ENCODE data around the gene MFAP4.

MFAP4 gene

DNA sequence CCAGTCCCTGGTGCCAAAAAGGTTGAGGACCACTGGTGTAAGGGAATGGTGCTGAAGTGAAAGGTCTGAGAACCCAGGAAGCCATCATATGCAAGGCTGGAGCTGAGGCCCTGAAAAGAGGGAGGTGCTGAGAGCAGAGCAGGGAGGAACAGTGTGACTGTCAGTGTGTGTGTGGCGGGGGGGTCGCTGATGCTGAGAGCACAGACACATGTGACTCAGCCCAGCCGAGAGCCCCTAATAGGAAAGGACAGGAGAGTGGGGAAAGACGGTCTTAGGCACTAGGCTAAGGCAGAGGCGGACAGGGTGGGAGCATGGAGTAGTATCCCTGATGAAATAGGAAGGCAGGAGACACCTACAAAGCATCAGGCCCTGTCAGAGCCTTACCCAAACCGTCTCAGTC lies 25.7 kb downstream of the MFAP4 start:
- no peak for DNase-seq (ENCODE audit: low spot score)
- ChIA-PET POLR2A (ENCODE audit: low non-redundant PET) (no interaction called here), CTCF (interaction anchor here (0.6 kb wide), 1 partner anchor 86 kb away, joined by 3 read pairs; no protein-coding TSS in a partner anchor)
- TF ChIP-seq, protein P1, sequence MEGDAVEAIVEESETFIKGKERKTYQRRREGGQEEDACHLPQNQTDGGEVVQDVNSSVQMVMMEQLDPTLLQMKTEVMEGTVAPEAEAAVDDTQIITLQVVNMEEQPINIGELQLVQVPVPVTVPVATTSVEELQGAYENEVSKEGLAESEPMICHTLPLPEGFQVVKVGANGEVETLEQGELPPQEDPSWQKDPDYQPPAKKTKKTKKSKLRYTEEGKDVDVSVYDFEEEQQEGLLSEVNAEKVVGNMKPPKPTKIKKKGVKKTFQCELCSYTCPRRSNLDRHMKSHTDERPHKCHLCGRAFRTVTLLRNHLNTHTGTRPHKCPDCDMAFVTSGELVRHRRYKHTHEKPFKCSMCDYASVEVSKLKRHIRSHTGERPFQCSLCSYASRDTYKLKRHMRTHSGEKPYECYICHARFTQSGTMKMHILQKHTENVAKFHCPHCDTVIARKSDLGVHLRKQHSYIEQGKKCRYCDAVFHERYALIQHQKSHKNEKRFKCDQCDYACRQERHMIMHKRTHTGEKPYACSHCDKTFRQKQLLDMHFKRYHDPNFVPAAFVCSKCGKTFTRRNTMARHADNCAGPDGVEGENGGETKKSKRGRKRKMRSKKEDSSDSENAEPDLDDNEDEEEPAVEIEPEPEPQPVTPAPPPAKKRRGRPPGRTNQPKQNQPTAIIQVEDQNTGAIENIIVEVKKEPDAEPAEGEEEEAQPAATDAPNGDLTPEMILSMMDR (conservative IDR thresholded peaks at IDR 0.05; ENCODE audit: low read depth): no peak
- peak overlapping the region; percentile 89 for H3K27ac ChIP-seq

DNA sequence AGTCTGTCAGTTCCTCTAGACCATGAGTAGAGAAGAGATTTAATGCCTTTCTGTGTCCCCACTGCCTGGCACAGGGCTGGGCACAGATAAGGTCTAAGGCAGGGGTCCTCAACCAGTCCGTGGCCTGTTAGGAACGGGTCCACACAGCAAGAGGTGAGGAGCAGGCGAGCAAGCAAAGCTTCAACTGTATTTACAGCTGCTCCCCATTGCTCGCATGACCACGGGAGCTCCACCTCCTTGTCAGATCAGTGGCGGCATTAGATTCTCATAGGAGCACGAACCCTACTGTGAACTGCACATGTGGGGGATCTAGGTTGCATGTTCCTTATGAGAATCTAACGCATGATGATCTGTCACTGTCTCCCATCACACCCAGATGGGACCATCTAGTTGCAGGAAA lies 26.2 kb downstream of the MFAP4 start:
- TF ChIP-seq, protein P1 (conservative IDR thresholded peaks at IDR 0.05; ENCODE audit: low read depth): no peak
- ChIA-PET POLR2A (ENCODE audit: low non-redundant PET) (no interaction called here), CTCF (interaction anchor here (0.6 kb wide), 1 partner anchor 86 kb away, joined by 3 read pairs; no protein-coding TSS in a partner anchor)
- H3K27ac ChIP-seq: peak overlapping the region; percentile 2; the same call in 1 of the 2 replicates
- no peak for DNase-seq (ENCODE audit: low spot score)

DNA sequence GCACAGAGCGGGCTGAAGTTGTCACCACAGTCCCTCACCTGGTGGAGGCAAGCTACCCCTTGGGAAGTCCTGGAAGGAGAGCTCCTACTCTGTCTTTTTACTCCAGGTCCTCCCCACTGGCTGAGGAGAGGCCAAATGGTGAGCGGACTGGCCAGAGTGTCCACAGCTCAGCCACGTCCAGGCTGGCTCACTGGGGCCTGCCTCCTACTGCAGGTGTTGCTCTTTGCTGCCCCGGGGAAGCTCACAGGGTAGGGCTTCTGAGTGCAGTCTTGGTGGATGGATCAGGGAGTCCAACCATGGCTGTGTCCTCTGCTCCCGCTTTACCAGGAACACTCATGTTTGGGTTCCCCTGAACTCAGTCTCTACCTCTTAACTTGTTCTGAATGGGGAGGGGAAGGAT lies 27.1 kb downstream of the MFAP4 start:
- peak overlapping the region; percentile 2; the same call in 1 of the 2 replicates for H3K27ac ChIP-seq
- TF ChIP-seq, protein P1 (conservative IDR thresholded peaks at IDR 0.05; ENCODE audit: low read depth): no peak
- DNase-seq (ENCODE audit: low spot score): no peak
- CTCF ChIA-PET: interaction anchor here (0.6 kb wide), 1 partner anchor 131 kb away, joined by 3 read pairs; no protein-coding TSS in a partner anchor
- POLR2A ChIA-PET (ENCODE audit: low non-redundant PET): no interaction called here

DNA sequence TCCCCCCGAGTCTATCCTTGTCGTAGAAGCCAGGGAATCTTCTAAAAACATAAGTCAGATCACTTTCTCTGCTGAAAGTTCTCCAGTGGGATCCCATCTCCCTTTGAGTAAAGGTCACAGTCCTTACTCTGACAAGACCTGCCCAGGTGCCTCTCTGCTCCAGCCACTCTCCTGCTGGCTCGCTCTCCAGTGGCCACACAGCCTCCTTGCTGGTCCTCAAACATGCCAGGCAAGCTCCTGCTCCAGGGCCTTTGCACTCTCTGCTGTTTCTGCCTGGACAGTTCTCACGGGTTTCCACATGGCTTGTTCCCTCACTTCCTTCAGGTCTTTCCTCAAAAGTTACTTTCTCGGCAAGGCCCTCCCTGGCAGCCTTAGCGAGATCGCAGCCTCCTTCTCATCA lies 27.8 kb downstream of the MFAP4 start:
- no peak for DNase-seq (ENCODE audit: low spot score)
- ChIA-PET POLR2A (ENCODE audit: low non-redundant PET) (no interaction called here), CTCF (interaction anchor here (2.3 kb wide), 1 partner anchor 88 kb away, joined by 8 read pairs; no protein-coding TSS in a partner anchor)
- TF ChIP-seq, protein P1 (conservative IDR thresholded peaks at IDR 0.05; ENCODE audit: low read depth): no peak
- no peak overlapping the region for H3K27ac ChIP-seq

DNA sequence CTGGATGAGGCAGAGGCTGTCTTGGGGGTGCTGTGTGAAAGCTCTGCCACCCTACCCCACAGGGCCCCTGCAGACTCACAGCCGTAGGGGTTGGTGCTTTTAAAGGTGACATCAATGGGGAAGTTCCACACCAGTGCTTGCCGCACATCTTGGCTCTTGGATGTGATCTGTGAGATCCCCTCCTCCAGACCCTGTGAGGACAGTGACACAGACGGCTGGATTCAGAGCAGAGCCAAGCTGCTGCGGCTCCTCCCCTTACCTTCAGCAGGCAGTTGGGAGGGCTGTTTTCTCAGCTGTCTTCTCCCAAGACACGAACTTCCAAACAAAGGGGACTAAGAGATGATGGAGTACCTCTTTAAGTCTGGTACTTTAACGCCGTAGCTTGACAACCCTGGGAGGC lies 29.2 kb downstream of the MFAP4 start:
- H3K27ac ChIP-seq: 0 out of 2 replicates have a peak overlapping the region, but pooled peaks have one; percentile 19
- TF ChIP-seq, protein P1 (conservative IDR thresholded peaks at IDR 0.05; ENCODE audit: low read depth): no peak
- POLR2A ChIA-PET (ENCODE audit: low non-redundant PET): no interaction called here
- no peak for DNase-seq (ENCODE audit: low spot score)
- CTCF ChIA-PET: interaction anchor here (1.6 to 2.3 kb wide), 2 partner anchors 19 to 89 kb away, joined by 4 to 8 read pairs; no protein-coding TSS in a partner anchor

DNA sequence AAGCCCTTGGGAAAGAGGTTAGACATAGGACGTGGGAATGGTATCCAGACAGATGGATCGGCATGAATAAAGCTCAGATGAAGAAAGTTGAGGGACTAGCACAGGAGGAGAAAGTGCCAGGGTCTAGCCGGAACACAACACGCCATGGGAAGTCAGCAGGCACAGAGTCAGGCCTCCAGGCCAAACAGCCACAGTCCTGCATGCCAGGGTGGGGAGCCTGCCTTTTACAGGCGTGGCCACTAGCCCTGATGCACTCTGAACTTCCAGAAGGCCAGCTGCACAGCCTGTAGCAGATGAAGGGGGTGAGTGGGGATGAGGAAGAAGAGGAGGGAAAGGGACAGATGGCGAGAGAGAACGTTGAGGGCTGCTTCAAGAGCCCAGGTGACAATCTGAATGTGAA lies 29.6 kb downstream of the MFAP4 start:
- H3K27ac ChIP-seq: 0 out of 2 replicates have a peak overlapping the region, but pooled peaks have one; percentile 19
- CTCF ChIA-PET: interaction anchor here (1.6 to 2.3 kb wide), 2 partner anchors 19 to 90 kb away, joined by 4 to 8 read pairs; no protein-coding TSS in a partner anchor
- TF ChIP-seq, protein P1 (conservative IDR thresholded peaks at IDR 0.05; ENCODE audit: low read depth): no peak
- POLR2A ChIA-PET (ENCODE audit: low non-redundant PET): no interaction called here
- DNase-seq (ENCODE audit: low spot score): no peak

All from RWPE1 (cell line).